ENCODE results near the gene CCDC127. TPM values are rescaled to one million over a fixed set of nuclear protein-coding genes. Genes with fewer than 3 reads are reported as not detected.
"Not testable (repeated sequence)": the region's sequence is repeated elsewhere in the genome, so short reads cannot be mapped to it uniquely, and the experiment has no call there.

CCDC127 gene, protein sequence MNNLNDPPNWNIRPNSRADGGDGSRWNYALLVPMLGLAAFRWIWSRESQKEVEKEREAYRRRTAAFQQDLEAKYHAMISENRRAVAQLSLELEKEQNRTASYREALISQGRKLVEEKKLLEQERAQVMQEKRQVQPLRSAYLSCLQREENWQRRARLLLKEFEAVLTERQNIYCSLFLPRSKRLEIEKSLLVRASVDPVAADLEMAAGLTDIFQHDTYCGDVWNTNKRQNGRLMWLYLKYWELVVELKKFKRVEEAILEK
- 5.7 and 8.3 TPM in 2 replicates for polyA plus RNA-seq (2014; cell fraction: cytosol; rRNA removed)
- polyA plus RNA-seq (2014; cell fraction: nucleus; rRNA removed), result 2.9 and 3.6 TPM in 2 replicates

- DNase-seq (ENCODE audit: low spot score), result peak; percentile 89
These were observed at the start of gene CCDC127, which contains the start of gene SDHA for GRCh38 chr5:217494-218456. CCDC127 (minus strand) TSS chr5:218153; CDS start chr5:216849, 1,304 bp downstream. SDHA (plus strand) TSS chr5:218320; CDS start chr5:218356, 36 bp downstream.

- DNase-seq (ENCODE audit: low spot score), result no peak
These were observed 49.8 kb upstream of the CCDC127 start for GRCh38 chr5:267716-268115.

DNA sequence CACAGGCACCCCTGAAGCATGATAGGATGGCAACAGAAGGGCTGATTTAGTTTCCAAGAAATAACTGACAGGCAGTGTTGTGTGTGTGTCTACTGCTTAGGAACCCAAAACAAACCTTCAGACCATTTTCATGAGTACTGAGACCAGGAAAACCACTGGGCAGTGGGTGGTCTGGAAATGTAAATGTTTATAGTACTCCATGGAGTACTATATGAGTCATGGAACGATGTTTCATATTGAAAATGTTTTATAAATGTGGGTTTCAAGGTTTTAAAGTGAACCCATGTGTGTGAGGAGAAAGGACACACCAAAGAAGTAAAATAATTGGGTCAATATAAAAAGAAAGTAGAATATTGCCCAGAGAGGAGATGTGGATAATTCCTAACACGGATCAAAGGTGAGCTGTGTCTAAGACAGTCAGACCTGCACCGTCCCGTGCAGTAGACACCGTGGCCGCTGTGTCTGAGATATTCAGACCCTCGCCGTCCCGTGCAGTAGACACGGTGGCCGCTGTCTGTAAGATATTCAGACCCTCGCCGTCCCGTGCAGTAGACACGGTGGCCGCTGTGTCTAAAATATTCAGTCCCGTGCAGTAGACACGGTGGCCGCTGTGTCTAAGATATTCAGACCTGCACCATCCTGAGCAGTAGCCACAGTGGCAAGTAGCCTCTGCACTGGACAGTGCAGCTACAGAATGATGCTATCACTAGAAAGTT lies 48.5 kb upstream of the CCDC127 start:
- DNase-seq (ENCODE audit: low spot score), result not testable (repeated sequence)

- DNase-seq (ENCODE audit: low spot score), result no peak
These were observed 46.4 kb upstream of the CCDC127 start for GRCh38 chr5:264338-264737.

DNA sequence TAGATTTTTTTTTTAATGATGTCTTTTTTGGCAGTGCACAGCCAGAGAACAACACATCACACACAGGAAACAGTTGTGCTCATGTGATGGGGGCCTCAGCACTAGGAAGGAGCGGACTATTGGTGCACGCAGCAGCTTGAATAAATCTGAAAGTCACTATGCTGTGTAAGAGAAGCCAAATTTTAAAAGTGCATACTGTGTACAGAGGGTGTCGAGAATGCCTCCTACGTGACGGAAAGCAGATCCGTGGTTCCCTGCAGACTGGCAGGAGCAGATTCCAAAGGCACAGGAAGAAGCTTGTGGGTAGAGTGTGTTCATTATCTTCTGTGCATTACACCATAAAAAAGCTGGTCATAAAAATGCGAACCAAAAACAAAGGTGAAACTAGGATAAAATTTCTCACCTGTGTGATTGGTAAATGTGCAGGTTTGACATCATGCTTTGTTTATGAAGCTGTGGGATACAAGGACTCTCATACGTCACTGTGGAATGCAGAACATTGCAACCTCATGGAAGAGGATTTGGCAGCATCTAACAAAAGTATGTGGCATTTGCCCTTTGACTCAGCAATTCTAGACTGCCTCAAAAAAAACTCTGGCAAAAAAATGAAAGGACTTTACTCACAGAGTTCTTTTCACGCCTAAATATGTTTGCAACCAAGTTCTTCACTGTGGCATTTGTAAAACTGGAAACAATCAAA lies 45.5 kb upstream of the CCDC127 start:
- not testable (repeated sequence) for DNase-seq (ENCODE audit: low spot score)

DNA sequence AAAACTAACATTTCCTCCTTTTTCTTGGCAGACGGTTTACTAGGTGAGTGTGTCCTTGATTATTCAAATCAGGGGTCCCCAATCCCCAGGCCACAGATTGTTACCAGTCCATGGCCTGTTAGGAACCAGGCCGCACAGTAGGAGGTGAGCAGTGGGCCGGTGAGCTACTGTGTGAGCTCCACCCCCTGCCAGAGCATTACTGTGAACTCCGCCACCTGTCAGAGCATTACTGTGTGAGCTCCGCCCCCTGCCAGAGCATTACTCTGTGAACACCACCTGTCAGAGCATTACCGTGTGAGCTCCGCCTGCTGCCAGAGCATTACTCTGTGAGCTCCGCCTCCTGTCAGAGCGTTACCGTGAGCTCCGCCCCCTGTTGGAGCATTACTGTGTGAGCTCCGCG lies 39.2 kb upstream of the CCDC127 start:
- no peak for DNase-seq (ENCODE audit: low spot score)

DNA sequence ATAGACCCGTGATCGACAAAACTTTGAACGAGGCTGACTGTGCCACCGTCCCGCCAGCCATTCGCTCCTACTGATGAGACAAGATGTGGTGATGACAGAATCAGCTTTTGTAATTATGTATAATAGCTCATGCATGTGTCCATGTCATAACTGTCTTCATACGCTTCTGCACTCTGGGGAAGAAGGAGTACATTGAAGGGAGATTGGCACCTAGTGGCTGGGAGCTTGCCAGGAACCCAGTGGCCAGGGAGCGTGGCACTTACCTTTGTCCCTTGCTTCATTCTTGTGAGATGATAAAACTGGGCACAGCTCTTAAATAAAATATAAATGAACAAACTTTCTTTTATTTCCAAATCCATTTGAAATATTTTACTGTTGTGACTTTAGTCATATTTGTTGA lies 38.4 kb upstream of the CCDC127 start:
- DNase-seq (ENCODE audit: low spot score), result not testable (repeated sequence)

DNA sequence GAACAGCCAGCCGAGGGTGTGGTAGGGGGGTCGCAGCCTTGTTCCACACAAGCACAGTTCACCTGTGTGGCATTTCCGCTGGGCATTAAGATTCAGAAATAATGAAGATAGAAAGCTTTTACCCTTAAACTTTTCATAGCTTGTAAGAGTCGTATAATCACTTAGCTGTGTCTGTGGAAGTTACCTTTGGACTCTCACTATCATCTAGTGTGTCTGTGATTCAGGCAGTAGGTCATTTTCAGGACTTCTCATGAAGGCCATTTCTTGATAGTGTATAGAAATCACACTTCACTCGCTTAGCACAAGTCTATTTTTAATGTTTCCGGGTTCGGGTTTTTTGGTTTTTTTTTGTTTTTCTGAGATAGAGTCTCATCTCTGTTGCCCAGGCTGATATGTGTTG lies 37.2 kb upstream of the CCDC127 start:
- not testable (repeated sequence) for DNase-seq (ENCODE audit: low spot score)

GRCh38 chr5:254322-254721 lies 36.4 kb upstream of the CCDC127 start:
- not testable (repeated sequence) for DNase-seq (ENCODE audit: low spot score)

GRCh38 chr5:252546-252945 lies 34.6 kb upstream of the CCDC127 start:
- no peak for DNase-seq (ENCODE audit: low spot score)

DNA sequence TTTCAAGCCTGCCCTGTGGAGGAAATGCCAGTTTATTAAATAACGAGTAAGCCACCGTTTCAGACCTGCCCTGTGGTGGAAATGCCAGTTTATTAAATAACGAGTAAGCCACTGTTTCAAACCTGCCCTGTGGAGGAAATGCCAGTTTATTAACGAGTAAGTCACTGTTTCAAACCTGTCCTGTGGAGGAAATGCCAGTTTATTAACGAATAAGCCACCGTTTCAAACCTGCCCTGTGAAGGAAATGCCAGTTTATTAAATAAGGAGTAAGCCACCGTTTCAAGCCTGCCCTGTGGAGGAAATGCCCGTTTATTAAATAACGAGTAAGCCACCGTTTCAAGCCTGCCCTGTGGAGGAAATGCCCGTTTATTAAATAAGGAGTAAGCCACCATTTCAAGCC lies 34.0 kb upstream of the CCDC127 start:
- DNase-seq (ENCODE audit: low spot score), result not testable (repeated sequence)

DNA sequence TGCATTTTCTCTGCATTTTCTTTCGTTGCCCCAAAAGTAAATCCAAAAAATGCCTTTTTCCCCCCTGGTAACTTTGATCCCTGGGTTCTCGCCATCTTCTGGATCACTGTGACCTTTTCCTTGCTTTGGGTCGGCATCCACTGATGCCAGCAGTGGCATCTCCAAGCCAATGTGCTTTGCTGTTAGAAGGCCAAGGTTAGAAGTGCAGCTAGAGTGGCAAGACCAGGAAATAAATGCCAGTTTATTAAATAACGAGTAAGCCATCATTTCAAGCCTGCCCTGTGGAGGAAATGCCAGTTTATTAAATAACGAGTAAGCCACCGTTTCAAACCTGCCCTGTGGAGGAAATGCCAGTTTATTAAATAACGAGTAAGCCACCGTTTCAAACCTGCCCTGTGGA lies 33.6 kb upstream of the CCDC127 start:
- DNase-seq (ENCODE audit: low spot score), result not testable (repeated sequence)

GRCh38 chr5:251016-251415 lies 33.1 kb upstream of the CCDC127 start:
- not testable (repeated sequence) for DNase-seq (ENCODE audit: low spot score)

DNA sequence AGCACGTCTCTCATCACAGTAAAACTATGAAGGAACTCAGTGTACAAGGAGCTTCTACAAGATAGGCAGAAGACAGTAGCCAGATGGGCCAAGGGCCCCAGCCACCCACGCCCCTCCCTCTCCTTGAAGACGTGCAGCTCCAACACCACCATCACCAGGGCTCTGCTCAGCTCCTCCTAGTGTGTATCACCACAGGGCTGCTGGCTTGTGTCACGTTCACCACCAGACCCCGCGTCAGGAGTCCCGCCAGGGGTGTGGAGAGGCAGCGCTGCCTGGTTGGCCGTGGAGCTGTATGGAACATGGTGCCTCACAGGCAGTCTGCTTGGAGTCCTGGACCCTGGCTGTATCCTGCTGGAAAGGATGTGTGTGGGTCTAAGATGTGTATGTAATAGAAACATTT lies 32.4 kb upstream of the CCDC127 start:
- not testable (repeated sequence) for DNase-seq (ENCODE audit: low spot score)

GRCh38 chr5:245717-246116 lies 27.8 kb upstream of the CCDC127 start:
- not testable (repeated sequence) for DNase-seq (ENCODE audit: low spot score)

DNA sequence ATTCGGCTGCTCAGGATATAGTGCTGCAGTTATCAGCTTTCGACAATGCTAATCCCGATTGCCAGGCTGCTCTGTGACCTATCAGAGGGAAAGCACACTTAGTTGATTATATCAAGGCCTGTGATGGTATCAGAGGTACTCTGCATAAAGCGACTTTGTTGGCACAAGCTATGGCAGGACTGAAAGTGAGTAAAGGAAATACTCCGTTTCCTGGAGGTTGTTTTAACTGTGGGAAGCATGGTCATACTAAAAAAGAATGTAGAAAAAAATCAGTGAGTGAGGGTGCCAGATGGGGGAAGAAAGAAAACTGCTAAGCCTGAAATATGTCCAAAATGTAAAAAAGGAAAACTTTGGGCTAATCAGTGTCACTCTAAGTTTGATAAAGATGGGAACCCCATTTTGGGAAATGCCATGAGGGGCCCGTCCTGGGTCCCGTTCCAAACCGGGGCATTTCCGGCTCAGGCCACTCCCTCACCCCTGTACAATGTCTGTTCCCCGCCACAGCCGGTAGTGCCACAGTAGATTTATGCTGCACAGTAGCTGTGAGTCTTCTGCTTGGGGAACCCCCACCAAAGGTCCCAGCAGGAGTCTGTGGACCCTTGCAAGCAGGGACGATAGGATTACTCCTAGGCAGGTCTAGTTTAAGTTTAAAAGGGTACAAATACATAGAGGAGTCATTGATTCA lies 25.9 kb upstream of the CCDC127 start:
- DNase-seq (ENCODE audit: low spot score), result not testable (repeated sequence)

GRCh38 chr5:241045-241669 lies 23.2 kb upstream of the CCDC127 start:
- DNase-seq (ENCODE audit: low spot score), result not testable (repeated sequence)

GRCh38 chr5:240550-240949 lies 22.6 kb upstream of the CCDC127 start:
- DNase-seq (ENCODE audit: low spot score), result not testable (repeated sequence)

- DNase-seq (ENCODE audit: low spot score), result not testable (repeated sequence)
These were observed 20.0 kb upstream of the CCDC127 start for GRCh38 chr5:237931-238330.

DNA sequence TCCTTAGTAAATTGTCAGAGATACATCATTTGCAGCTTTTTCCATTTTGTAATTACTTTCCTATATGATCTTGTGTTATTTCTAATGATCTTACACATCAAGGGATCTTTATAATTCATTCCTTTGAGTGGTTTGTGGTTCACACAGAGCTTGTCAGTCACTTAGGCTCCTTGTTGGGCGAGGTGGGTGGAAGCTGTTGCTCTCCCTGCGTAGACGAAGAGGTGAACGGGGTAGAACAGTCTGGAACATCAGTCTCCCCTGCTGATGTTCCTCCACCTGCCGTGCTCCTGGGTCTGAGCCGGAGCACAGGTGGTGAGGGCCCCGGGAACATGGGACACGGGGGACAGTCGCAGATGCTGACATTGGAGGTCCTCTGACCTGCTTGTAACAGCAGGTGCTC lies 17.6 kb upstream of the CCDC127 start:
- DNase-seq (ENCODE audit: low spot score), result not testable (repeated sequence)

All from SK-N-DZ (cell line).